Measurements from ENCODE around the gene PHLDB2.

Gene PHLDB2

DNA sequence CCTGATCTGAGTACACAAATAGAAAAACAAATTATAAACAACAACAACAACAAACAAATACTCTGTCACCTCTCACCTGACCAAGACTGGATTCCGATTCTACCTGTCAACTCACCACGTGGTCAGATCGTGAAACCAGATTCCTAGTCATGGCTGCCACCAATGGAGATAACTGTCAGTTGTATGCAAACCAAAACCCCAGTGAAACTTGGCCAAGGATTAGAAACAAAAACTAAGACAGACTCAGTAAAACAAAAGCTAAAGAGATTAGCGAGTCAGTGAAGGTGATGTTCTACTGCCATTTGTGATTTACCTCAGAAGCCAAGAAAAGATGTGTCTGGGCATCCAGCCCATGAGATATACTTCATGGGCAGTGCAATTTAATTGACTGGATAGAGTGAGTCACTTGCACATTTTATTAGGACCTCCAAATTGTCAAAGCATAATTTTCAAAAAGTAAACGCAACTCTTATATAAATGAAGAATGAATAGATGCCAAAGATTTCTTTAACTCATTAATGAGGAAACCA lies 31.1 kb downstream of the PHLDB2 start:
- no peak for DNase-seq (ENCODE audit: low read depth)
- TF ChIP-seq, protein P1, sequence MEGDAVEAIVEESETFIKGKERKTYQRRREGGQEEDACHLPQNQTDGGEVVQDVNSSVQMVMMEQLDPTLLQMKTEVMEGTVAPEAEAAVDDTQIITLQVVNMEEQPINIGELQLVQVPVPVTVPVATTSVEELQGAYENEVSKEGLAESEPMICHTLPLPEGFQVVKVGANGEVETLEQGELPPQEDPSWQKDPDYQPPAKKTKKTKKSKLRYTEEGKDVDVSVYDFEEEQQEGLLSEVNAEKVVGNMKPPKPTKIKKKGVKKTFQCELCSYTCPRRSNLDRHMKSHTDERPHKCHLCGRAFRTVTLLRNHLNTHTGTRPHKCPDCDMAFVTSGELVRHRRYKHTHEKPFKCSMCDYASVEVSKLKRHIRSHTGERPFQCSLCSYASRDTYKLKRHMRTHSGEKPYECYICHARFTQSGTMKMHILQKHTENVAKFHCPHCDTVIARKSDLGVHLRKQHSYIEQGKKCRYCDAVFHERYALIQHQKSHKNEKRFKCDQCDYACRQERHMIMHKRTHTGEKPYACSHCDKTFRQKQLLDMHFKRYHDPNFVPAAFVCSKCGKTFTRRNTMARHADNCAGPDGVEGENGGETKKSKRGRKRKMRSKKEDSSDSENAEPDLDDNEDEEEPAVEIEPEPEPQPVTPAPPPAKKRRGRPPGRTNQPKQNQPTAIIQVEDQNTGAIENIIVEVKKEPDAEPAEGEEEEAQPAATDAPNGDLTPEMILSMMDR (IDR thresholded peaks at IDR 0.05; ENCODE audit: low read depth, low read length, missing control alignments), result no peak
- no peak overlapping the region for H3K4me3 ChIP-seq (ENCODE audit: low read depth, low read length)

DNA sequence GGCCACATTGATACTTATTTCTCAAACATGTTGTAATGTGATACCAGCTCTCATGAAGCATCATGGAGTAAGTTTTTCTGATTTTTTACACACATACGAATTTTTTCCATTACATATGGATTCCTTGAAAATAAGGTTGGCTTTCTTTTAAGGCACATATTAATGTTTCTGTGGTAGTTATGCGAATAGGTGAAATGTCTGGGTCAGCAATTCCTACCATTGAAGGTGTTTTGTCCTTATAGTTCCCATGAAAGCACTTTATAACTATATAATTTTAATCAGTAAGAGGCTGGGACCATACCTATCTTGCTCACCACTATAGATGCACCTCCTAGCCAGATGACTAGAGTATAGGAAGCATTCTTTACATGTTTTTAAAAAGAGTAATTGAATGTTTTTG lies 33.0 kb downstream of the PHLDB2 start:
- no peak overlapping the region for H3K4me3 ChIP-seq (ENCODE audit: low read depth, low read length)
- TF ChIP-seq, protein P1 (IDR thresholded peaks at IDR 0.05; ENCODE audit: low read depth, low read length, missing control alignments), result no peak
- no peak for DNase-seq (ENCODE audit: low read depth)

GRCh38 chr3:111895071-111895470 lies 36.0 kb downstream of the PHLDB2 start:
- H3K4me3 ChIP-seq (ENCODE audit: low read depth, low read length), result no peak overlapping the region
- TF ChIP-seq, protein P1 (IDR thresholded peaks at IDR 0.05; ENCODE audit: low read depth, low read length, missing control alignments), result peak; percentile 20
- no peak for DNase-seq (ENCODE audit: low read depth)

DNA sequence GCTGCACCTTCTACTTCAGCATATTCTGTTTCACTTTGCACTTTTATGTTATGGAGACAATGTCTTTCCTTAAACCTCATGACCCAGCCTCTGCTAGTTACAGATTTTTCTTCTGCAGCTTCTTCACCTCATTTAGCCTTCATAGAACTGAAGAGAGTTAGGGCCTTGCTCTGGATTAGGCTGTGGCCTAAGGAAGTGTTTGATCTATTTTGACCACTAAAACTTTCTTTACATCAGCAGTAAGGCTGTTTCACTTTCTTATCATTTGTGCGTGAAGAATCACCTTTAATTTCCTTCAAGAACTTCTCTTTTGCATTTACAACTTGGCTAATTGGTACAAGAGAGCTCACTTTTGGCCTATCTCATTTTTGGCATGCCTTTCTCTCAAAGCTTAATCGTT lies 40.9 kb downstream of the PHLDB2 start:
- no peak for DNase-seq (ENCODE audit: low read depth)
- H3K4me3 ChIP-seq (ENCODE audit: low read depth, low read length), result no peak overlapping the region
- TF ChIP-seq, protein P1 (IDR thresholded peaks at IDR 0.05; ENCODE audit: low read depth, low read length, missing control alignments), result no peak

- TF ChIP-seq, protein P1 (IDR thresholded peaks at IDR 0.05; ENCODE audit: low read depth, low read length, missing control alignments), result no peak
- no peak for DNase-seq (ENCODE audit: low read depth)
These were observed 42.6 kb downstream of the PHLDB2 start for GRCh38 chr3:111901637-111902036.

GRCh38 chr3:111902534-111902933 lies 43.5 kb downstream of the PHLDB2 start:
- DNase-seq (ENCODE audit: low read depth), result no peak
- TF ChIP-seq, protein P1 (IDR thresholded peaks at IDR 0.05; ENCODE audit: low read depth, low read length, missing control alignments), result no peak
- no peak overlapping the region for H3K4me3 ChIP-seq (ENCODE audit: low read depth, low read length)

More at GRCh38 chr3:111901637-111902036, 42.6 kb downstream of the PHLDB2 start:
- H3K4me3 ChIP-seq (ENCODE audit: low read depth, low read length), result no peak overlapping the region

DNA sequence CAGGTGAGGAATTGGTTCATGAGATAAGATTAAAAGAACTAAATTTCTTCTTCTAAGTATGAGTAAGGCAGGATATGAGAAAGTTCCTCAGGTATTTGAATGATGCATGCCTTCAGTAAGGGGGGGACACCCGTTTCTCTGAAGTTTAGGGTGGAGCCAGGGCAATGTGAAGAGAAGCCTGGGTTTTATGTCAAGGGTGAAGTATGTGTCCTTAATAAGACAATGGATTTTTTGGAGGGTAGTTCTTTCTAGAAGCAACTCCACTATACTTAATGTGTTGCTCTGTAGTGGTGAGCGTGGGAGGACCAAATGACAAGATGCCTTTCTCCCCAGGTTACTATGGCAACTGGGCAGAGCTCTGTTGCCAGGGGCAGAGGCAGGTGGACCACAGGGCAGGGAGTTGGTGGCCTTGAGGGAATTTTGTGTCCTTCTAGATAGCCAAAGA lies 44.0 kb downstream of the PHLDB2 start:
- no peak overlapping the region for H3K4me3 ChIP-seq (ENCODE audit: low read depth, low read length)
- no peak for DNase-seq (ENCODE audit: low read depth)
- TF ChIP-seq, protein P1 (IDR thresholded peaks at IDR 0.05; ENCODE audit: low read depth, low read length, missing control alignments), result no peak

Data from GM12864 (cell line).